Measurements from ENCODE around the gene KRT7. TPM values are rescaled to one million over a fixed set of nuclear protein-coding genes. Genes with fewer than 3 reads are reported as not detected.
"Not testable (repeated sequence)": the region's sequence is repeated elsewhere in the genome, so short reads cannot be mapped to it uniquely, and the experiment has no call there.

The KRT7 gene
- total RNA-seq, 1 experiment from 2014 or later, result 10.0 TPM

GRCh38 chr12:52257074-52257551 is 24.1 kb downstream of the KRT7 start:
- Histone ChIP-seq H3K9ac (ENCODE audit: extremely low read depth, insufficient read length, low read length) (no peak overlapping the region), H2AK5ac (ENCODE audit: insufficient read length, low read length) (no peak overlapping the region), H4K8ac (replicated peaks; ENCODE audit: insufficient read length, low read depth, low read length) (no peak overlapping the region), H3K23ac (ENCODE audit: insufficient read length, low read depth, low read length) (no peak overlapping the region), H3K4ac (ENCODE audit: low read depth, low read length) (no peak overlapping the region), H2BK15ac (ENCODE audit: low read depth, low read length) (no peak overlapping the region), H3K23me2 (ENCODE audit: insufficient read length, low read depth, low read length, poor library complexity, severe bottlenecking) (no peaks in the 10 kb centered on the region), H2BK5ac (ENCODE audit: insufficient read length, low read length) (no peak overlapping the region), H3T11ph (ENCODE audit: low read length) (no peak overlapping the region), H3K27ac (ENCODE audit: insufficient read length, low read depth, low read length) (no peak overlapping the region), H3K4me2 (ENCODE audit: insufficient read depth, insufficient read length, low read length) (no peak overlapping the region), H2BK20ac (ENCODE audit: low read depth, low read length, poor library complexity, severe bottlenecking) (no peak overlapping the region), H2BK12ac (ENCODE audit: insufficient read length, low read depth, low read length) (no peak overlapping the region), H3K4me1 (ENCODE audit: insufficient read depth, low read length) (no peaks in the 10 kb centered on the region), H3K9me3 (ENCODE audit: control insufficient read depth, low read depth, low read length) (no peaks in the 10 kb centered on the region), H3K79me2 (ENCODE audit: insufficient read depth, low read length) (no peaks in the 10 kb centered on the region), H4K5ac (ENCODE audit: insufficient read length, low read depth, low read length) (no peak overlapping the region), H3K79me1 (ENCODE audit: insufficient read depth, low read depth, low read length, poor library complexity, severe bottlenecking) (no peaks in the 10 kb centered on the region), H2AFZ (ENCODE audit: low read length) (no peak overlapping the region), H4K91ac (ENCODE audit: insufficient read length, low read depth, low read length) (no peak overlapping the region), H3K18ac (ENCODE audit: insufficient read length, low read depth, low read length) (no peak overlapping the region), H4K20me1 (ENCODE audit: control insufficient read depth, insufficient read depth, insufficient read length) (no peaks in the 10 kb centered on the region), H2BK120ac (ENCODE audit: low read depth, low read length, poor library complexity, severe bottlenecking) (no peak overlapping the region), H3K14ac (ENCODE audit: insufficient read depth, low read length) (no peak overlapping the region), H3K27me3 (ENCODE audit: insufficient read depth, low read length) (no peaks in the 10 kb centered on the region; the same call in 1 of the 2 replicates), H3K56ac (ENCODE audit: insufficient read length, low read depth, low read length) (no peak overlapping the region)
- Mint-ChIP-seq H3K9me3 (peaks cover 10 to 20% of the 10 kb centered on the region in 2 experiments; a peak in 3 of 5 replicates), H3K4me1 (peaks cover 26% of the 10 kb centered on the region in 2 experiments), H3K4me3 (no peak overlapping the region), H3K36me3 (ENCODE audit: insufficient read depth in 1 of 3, low read depth in 3 of 3) (peaks cover 0 to 20% (median 5%) of the 10 kb centered on the region in 3 experiments; a peak in 2 of 7 replicates), H3K27ac (no peak overlapping the region; a peak in 1 of 7 replicates), H3K27me3 (ENCODE audit: low read depth) (peaks cover 87% of the 10 kb centered on the region)
- no peak for DNase-seq
- WGBS (ENCODE audit: extremely low coverage, insufficient read length, low lambda C conversion rate), result no CpG with 5 or more reads among the region's 4 CpGs
- no peak for TF ChIP-seq CTCF (conservative IDR thresholded peaks at IDR 0.05)

GRCh38 chr12:52257922-52258321 is 24.9 kb downstream of the KRT7 start:
- H2BK5ac ChIP-seq (ENCODE audit: insufficient read length, low read length); H3K56ac ChIP-seq (ENCODE audit: insufficient read length, low read depth, low read length); H4K5ac ChIP-seq (ENCODE audit: insufficient read length, low read depth, low read length); H3T11ph ChIP-seq (ENCODE audit: low read length); H3K4ac ChIP-seq (ENCODE audit: low read depth, low read length); H4K8ac ChIP-seq (replicated peaks; ENCODE audit: insufficient read length, low read depth, low read length); H3K4me2 ChIP-seq (ENCODE audit: insufficient read depth, insufficient read length, low read length); H3K27ac ChIP-seq (ENCODE audit: insufficient read length, low read depth, low read length); H3K23ac ChIP-seq (ENCODE audit: insufficient read length, low read depth, low read length); H2BK120ac ChIP-seq (ENCODE audit: low read depth, low read length, poor library complexity, severe bottlenecking); H2BK15ac ChIP-seq (ENCODE audit: low read depth, low read length); H3K9ac ChIP-seq (ENCODE audit: extremely low read depth, insufficient read length, low read length); H2BK12ac ChIP-seq (ENCODE audit: insufficient read length, low read depth, low read length); H3K14ac ChIP-seq (ENCODE audit: insufficient read depth, low read length); H3K23me2 ChIP-seq (ENCODE audit: insufficient read length, low read depth, low read length, poor library complexity, severe bottlenecking); H2AFZ ChIP-seq (ENCODE audit: low read length); H3K27me3 ChIP-seq (ENCODE audit: insufficient read depth, low read length); H2BK20ac ChIP-seq (ENCODE audit: low read depth, low read length, poor library complexity, severe bottlenecking); H3K4me3 Mint-ChIP-seq; H3K4me1 ChIP-seq (ENCODE audit: insufficient read depth, low read length); H3K79me2 ChIP-seq (ENCODE audit: insufficient read depth, low read length); H4K20me1 ChIP-seq (ENCODE audit: control insufficient read depth, insufficient read depth, insufficient read length); DNase-seq; H3K79me1 ChIP-seq (ENCODE audit: insufficient read depth, low read depth, low read length, poor library complexity, severe bottlenecking); H3K9me3 ChIP-seq (ENCODE audit: control insufficient read depth, low read depth, low read length); H2AK5ac ChIP-seq (ENCODE audit: insufficient read length, low read length); H4K91ac ChIP-seq (ENCODE audit: insufficient read length, low read depth, low read length); H3K27ac Mint-ChIP-seq; H3K18ac ChIP-seq (ENCODE audit: insufficient read length, low read depth, low read length): not testable (repeated sequence)
- Mint-ChIP-seq H3K9me3 (peaks cover 15 to 28% of the 10 kb centered on the region in 2 experiments; a peak in 4 of 5 replicates), H3K27me3 (ENCODE audit: low read depth) (peaks cover 89% of the 10 kb centered on the region), H3K36me3 (ENCODE audit: insufficient read depth in 1 of 3, low read depth in 3 of 3) (peaks cover 0 to 26% (median 5%) of the 10 kb centered on the region in 3 experiments; a peak in 2 of 7 replicates), H3K4me1 (peaks cover 26% of the 10 kb centered on the region in 2 experiments)
- no CpG with 5 or more reads among the region's 13 CpGs for WGBS (ENCODE audit: extremely low coverage, insufficient read length, low lambda C conversion rate)
